Small intestine (tissue), 7 donors: Measurements from ENCODE around the gene CCDC85A. TPM values are rescaled to one million over a fixed set of nuclear protein-coding genes. Genes with fewer than 3 reads are reported as not detected.

ENCODE experiments used
- DNase-seq, 2 donors: peaks; one replicate each; pipeline versions ENCODE4 v3.0.0 to v3.0.0-alpha.2; 2013
- FAIRE-seq: peaks from 2 replicates; lab custom pipeline; 2012; peaks lifted over from hg19 to GRCh38; lab: Jason Lieb, UNC
- H3K27ac ChIP-seq, 3 donors: one replicate each; pipeline ENCODE4 v1.5.1; 2013; ENCODE audit warnings: low read length in 2 of 3, mild to moderate bottlenecking in 2 of 3, control low read depth in 1 of 3, inconsistent platforms in 1 of 3, low read depth in 1 of 3, moderate library complexity in 1 of 3
- H3K27me3 ChIP-seq, 3 donors: one replicate each; pipeline ENCODE4 v1.6.1; 2013; ENCODE audit warnings: low read length in 3 of 3, inconsistent platforms in 1 of 3; ENCODE audit not compliant: control insufficient read depth in 3 of 3, insufficient read depth in 3 of 3
- H3K36me3 ChIP-seq, 3 donors: one replicate each; pipeline ENCODE4 v1.6.1; 2013; ENCODE audit warnings: low read length in 3 of 3, inconsistent platforms in 1 of 3, low read depth in 1 of 3, mild to moderate bottlenecking in 1 of 3, moderate library complexity in 1 of 3; ENCODE audit not compliant: control insufficient read depth in 3 of 3, insufficient read depth in 2 of 3
- H3K4me1 ChIP-seq, 3 donors: one replicate each; pipeline ENCODE4 v1.6.1; 2013; ENCODE audit warnings: low read length in 2 of 3, inconsistent platforms in 1 of 3, low read depth in 1 of 3, mild to moderate bottlenecking in 1 of 3, moderate library complexity in 1 of 3; ENCODE audit not compliant: control insufficient read depth in 3 of 3, insufficient read depth in 2 of 3
- H3K4me3 ChIP-seq, 3 donors: one replicate each; pipeline ENCODE4 v1.5.1; 2013; ENCODE audit warnings: low read length in 3 of 3, control low read depth in 1 of 3, inconsistent platforms in 1 of 3, low read depth in 1 of 3, mild to moderate bottlenecking in 1 of 3, moderate library complexity in 1 of 3
- H3K9me3 ChIP-seq, 2 donors: one replicate each; pipeline ENCODE4 v1.6.1; 2013; ENCODE audit warnings: low read depth in 1 of 2, low read length in 1 of 2; ENCODE audit not compliant: control insufficient read depth in 2 of 2, insufficient read depth in 1 of 2
- WGBS, 3 donors: extraction: QIAGEN DNeasy Blood & Tissue Kit; methylation state at CpG; one replicate each; pipeline ENCODE4 v1.1.7; 2013; 5-methylcytosine and 5-hydroxymethylcytosine counted together
- polyA plus RNA-seq, 4 donors: library from polyadenylated mRNA; stranded (reverse) in 3 of 4; unstranded in 1 of 4; fragments of 200-250 nt in 3 of 4; fragments of 120-200 nt in 1 of 4; gene quantifications; one replicate each; pipeline versions ENCODE4 v1.2.1 to v1.2.3, GENCODE V29; 2013
- donor health status: healthy with polysubstance abuse.
- donor health status: control.
- donor health status: control.
- donor health status: Bipolar disorder and iron deficiency.
- donor health status: healthy.

CCDC85A gene
- polyA plus RNA-seq, 4 donors: 1.2 to 1.7 TPM; not detected in 2

DNA sequence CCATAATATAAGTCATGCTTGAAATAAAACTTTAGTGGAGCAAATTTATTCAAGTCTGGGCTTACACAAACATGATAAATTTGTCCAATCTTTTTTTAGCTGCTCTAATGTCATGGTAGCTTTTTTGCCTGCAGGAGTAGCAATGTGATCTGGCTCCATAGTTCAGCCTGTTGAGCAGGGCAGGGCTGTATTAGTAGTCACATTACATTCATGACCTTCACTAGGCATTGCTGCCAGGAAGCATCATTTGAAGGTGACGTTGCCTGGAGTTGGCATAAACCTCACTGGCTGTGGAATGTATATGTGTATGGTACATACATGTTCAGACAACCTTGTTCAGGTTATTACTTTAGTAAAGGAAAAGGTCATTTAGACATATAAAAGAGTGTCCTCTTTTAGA is 76.6 kb downstream of the CCDC85A start:
- WGBS, 3 donors: 35 to 55% (median 47%) methylated on average over 1 of the region's 1 CpG
- no peaks in the 10 kb centered on the region for H3K36me3 ChIP-seq
- no peak overlapping the region for H3K27ac ChIP-seq
- H3K27me3 ChIP-seq: no peaks in the 10 kb centered on the region
- FAIRE-seq (no peak), DNase-seq (no peak)
- no peaks in the 10 kb centered on the region for H3K9me3 ChIP-seq
- no peaks in the 10 kb centered on the region for H3K4me1 ChIP-seq
- no peak overlapping the region for H3K4me3 ChIP-seq

- DNase-seq (no peak), FAIRE-seq (no peak)
- Histone ChIP-seq H3K9me3 (no peaks in the 10 kb centered on the region), H3K36me3 (no peaks in the 10 kb centered on the region), H3K27me3 (no peaks in the 10 kb centered on the region), H3K27ac (no peak overlapping the region), H3K4me3 (no peak overlapping the region), H3K4me1 (no peaks in the 10 kb centered on the region)
- WGBS, 3 donors: 74 to 86% (median 85%) methylated on average over 1 of the region's 1 CpG
Measured at GRCh38 chr2:56262241-56262640, 78.5 kb downstream of the CCDC85A start.

DNA sequence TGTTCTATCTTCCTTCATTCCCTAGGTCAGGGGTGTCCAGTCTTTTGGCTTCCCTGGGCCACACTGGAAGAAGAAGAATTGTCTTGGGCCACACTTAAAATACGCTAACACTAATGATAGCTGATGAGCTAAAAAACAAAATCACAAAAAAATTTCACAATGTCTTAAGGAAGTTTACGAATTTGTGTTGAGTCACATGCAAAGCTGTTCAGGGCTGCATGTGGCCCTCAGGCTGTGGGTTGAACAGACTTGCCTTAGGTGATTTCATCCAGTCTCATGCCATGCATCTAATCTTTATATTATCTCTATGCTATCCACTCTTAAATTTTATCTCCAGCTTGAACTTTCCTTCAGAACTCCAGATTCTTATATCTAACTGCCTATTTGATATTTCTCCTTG is 80.1 kb downstream of the CCDC85A start:
- H3K27ac ChIP-seq: no peak overlapping the region
- H3K27me3 ChIP-seq: no peaks in the 10 kb centered on the region
- WGBS, 3 donors: 89 to 95% (median 90%) methylated on average over 2 of the region's 2 CpGs
- no peaks in the 10 kb centered on the region for H3K9me3 ChIP-seq
- H3K4me3 ChIP-seq: no peak overlapping the region
- DNase-seq (no peak), FAIRE-seq (no peak)
- H3K36me3 ChIP-seq: no peaks in the 10 kb centered on the region
- H3K4me1 ChIP-seq: no peaks in the 10 kb centered on the region

- DNase-seq: no peak
Measured at GRCh38 chr2:56266761-56267414, 83.1 kb downstream of the CCDC85A start.

GRCh38 chr2:56267415-56267788 is 83.6 kb downstream of the CCDC85A start:
- 87 to 91% (median 89%) methylated on average over 3 of the region's 3 CpGs for WGBS, 3 donors
- Histone ChIP-seq H3K36me3 (no peaks in the 10 kb centered on the region), H3K4me3 (no peak overlapping the region), H3K27me3 (no peaks in the 10 kb centered on the region), H3K27ac (no peak overlapping the region), H3K9me3 (no peaks in the 10 kb centered on the region), H3K4me1 (no peaks in the 10 kb centered on the region)
- FAIRE-seq: no peak
- DNase-seq: no peak

More at GRCh38 chr2:56266761-56267414, 83.1 kb downstream of the CCDC85A start:
- Histone ChIP-seq H3K36me3 (no peaks in the 10 kb centered on the region), H3K27ac (no peak overlapping the region), H3K4me3 (no peak overlapping the region), H3K27me3 (no peaks in the 10 kb centered on the region), H3K4me1 (no peaks in the 10 kb centered on the region), H3K9me3 (no peaks in the 10 kb centered on the region)
- no peak for FAIRE-seq
- 73 to 77% (median 77%) methylated on average over 5 of the region's 5 CpGs for WGBS, 3 donors

DNA sequence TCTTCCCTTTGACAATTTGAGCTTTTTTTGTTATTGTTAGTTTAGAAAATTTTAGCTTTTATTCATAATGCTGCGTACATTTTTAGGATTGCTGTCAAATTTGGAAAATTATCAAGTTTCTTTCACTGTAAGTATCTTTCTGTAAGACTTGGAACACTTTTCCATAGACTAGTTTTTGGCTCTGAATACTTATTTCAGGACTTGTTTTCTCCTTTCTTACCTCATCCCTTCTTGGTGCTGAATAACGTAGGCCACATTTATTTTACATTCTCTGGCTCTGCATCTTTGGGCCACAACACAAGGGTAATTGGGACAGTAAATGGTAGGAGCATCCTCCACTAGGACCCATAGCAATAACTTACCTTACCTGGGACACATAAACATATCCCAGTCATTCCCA is 85.1 kb downstream of the CCDC85A start:
- DNase-seq: no peak
- 73 to 85% (median 74%) methylated on average over 2 of the region's 2 CpGs for WGBS, 3 donors

GRCh38 chr2:56271275-56271674 is 87.5 kb downstream of the CCDC85A start:
- no peak for DNase-seq
- Histone ChIP-seq H3K27me3 (no peaks in the 10 kb centered on the region), H3K4me1 (no peaks in the 10 kb centered on the region), H3K36me3 (no peaks in the 10 kb centered on the region), H3K27ac (no peak overlapping the region), H3K4me3 (no peak overlapping the region), H3K9me3 (no peaks in the 10 kb centered on the region)
- no peak for FAIRE-seq
- 69 to 75% (median 75%) methylated on average over 2 of the region's 2 CpGs for WGBS, 3 donors

More for the DNA sequence above, 85.1 kb downstream of the CCDC85A start:
- FAIRE-seq: no peak
- no peaks in the 10 kb centered on the region for H3K9me3 ChIP-seq
- H3K4me1 ChIP-seq: no peaks in the 10 kb centered on the region
- H3K27ac ChIP-seq: no peak overlapping the region
- no peaks in the 10 kb centered on the region for H3K27me3 ChIP-seq
- H3K36me3 ChIP-seq: no peaks in the 10 kb centered on the region
- H3K4me3 ChIP-seq: no peak overlapping the region

GRCh38 chr2:56285224-56285623 is 101.4 kb downstream of the CCDC85A start:
- FAIRE-seq (peak; percentile 90), DNase-seq (no peak)
- H3K27ac ChIP-seq: no peak overlapping the region
- H3K36me3 ChIP-seq: no peaks in the 10 kb centered on the region
- WGBS, 3 donors: 96 to 98% (median 98%) methylated on average over 5 of the region's 5 CpGs
- H3K9me3 ChIP-seq: no peaks in the 10 kb centered on the region
- H3K4me1 ChIP-seq: peaks cover 0 to 16% (median 0%) of the 10 kb centered on the region in 3 donors
- H3K4me3 ChIP-seq: no peak overlapping the region
- H3K27me3 ChIP-seq: no peaks in the 10 kb centered on the region

DNA sequence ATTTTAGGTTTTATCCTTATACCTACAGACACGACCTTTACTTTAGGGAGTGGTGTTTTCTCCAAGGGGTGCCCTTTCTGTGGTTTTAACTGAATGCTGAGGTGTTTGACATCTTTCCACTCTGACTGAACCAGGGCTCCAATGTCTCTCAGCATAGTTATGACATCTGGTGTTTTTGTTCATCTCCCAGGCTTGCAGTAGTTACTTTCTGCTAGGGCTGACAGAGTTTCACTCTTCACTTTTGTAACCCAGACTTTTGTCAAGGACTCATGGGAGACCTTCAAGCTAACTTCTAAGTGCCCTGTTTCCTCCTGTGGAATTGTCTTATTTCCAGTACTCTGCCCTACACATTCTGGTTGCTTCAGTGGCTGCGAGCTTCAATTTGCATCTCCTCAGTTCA is 103.1 kb downstream of the CCDC85A start:
- Histone ChIP-seq H3K27me3 (no peaks in the 10 kb centered on the region), H3K36me3 (no peaks in the 10 kb centered on the region), H3K27ac (no peak overlapping the region), H3K4me1 (peaks cover 0 to 17% (median 0%) of the 10 kb centered on the region in 3 donors), H3K9me3 (no peaks in the 10 kb centered on the region), H3K4me3 (no peak overlapping the region)
- DNase-seq: peak in 1 of 2 donors; percentile 6
- WGBS, 3 donors: 76 to 85% (median 82%) methylated on average over 2 of the region's 2 CpGs
- no peak for FAIRE-seq
